ENCODE results near the gene IRF7.

GRCh38 chr11:626475-627307 lies 10.9 kb upstream of the IRF7 start, which contains the start of gene SCT:
- TF ChIP-seq, protein P1, sequence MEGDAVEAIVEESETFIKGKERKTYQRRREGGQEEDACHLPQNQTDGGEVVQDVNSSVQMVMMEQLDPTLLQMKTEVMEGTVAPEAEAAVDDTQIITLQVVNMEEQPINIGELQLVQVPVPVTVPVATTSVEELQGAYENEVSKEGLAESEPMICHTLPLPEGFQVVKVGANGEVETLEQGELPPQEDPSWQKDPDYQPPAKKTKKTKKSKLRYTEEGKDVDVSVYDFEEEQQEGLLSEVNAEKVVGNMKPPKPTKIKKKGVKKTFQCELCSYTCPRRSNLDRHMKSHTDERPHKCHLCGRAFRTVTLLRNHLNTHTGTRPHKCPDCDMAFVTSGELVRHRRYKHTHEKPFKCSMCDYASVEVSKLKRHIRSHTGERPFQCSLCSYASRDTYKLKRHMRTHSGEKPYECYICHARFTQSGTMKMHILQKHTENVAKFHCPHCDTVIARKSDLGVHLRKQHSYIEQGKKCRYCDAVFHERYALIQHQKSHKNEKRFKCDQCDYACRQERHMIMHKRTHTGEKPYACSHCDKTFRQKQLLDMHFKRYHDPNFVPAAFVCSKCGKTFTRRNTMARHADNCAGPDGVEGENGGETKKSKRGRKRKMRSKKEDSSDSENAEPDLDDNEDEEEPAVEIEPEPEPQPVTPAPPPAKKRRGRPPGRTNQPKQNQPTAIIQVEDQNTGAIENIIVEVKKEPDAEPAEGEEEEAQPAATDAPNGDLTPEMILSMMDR (IDR thresholded peaks at IDR 0.05; ENCODE audit: insufficient read depth, low read depth, low read length), result no peak
- TF ChIP-seq EZH2 (IDR thresholded peaks at IDR 0.05; ENCODE audit: insufficient read depth, low read length), result peak; percentile 76

Measured in astrocyte (in vitro differentiated cells and primary cell).